GM19324 (cell line): ENCODE results near the gene ESR2.
"Not testable (repeated sequence)": the region's sequence is repeated elsewhere in the genome, so short reads cannot be mapped to it uniquely, and the experiment has no call there.

Experiments used
- ATAC-seq: cut with Tn5 transposase; IDR thresholded peaks from one replicate; pipeline ENCODE4 v1.9.1; 2021; ENCODE audit warnings: mild to moderate bottlenecking, moderate library complexity; ENCODE audit not compliant: unreplicated experiment, low FRiP score

ESR2 gene

DNA sequence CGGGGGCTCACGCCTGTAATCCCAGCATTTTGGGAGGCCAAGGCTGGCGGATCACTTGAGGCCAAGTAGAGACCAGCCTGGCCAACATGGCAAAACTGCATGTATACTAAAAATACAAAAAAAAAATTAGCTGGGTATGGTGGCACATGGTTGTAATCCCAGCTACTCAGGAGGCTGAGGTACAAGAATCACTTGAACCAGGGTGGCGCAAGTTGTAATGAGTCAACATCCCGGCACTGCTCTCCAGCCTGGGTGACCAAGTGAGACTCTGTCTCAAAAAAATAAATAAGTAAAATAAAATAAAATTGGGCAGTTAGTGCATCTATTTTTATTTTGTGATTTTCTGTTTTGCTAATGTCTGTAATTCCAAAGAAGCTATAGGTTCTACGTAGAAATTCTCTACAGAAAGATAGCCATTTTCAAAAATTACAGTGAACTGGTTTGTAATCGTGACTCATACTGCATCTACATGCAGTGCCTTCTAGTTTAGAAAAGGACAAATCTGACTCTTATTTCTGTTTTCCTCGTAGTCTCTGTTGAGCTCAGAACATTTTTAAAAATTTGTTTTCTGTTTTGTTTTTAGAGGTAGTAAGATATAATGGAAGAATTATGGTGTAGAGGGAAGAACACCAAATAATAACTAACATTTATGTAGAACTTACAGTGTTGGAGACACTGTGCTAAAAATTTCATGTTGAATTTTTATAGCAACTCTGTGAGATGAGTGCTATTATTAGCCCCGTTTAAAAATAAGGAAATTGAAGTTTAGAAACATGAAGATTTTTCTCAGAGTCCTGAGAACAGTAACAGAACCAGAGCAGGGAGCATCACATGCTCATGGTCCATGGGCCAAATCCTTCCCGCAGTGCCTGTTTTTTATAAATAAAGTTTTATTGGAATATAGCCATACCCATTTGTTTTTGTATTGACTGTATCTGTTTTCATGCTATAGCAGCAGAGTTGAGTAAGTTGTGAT is 240.2 kb downstream of the ESR2 start:
- ATAC-seq = no peak

DNA sequence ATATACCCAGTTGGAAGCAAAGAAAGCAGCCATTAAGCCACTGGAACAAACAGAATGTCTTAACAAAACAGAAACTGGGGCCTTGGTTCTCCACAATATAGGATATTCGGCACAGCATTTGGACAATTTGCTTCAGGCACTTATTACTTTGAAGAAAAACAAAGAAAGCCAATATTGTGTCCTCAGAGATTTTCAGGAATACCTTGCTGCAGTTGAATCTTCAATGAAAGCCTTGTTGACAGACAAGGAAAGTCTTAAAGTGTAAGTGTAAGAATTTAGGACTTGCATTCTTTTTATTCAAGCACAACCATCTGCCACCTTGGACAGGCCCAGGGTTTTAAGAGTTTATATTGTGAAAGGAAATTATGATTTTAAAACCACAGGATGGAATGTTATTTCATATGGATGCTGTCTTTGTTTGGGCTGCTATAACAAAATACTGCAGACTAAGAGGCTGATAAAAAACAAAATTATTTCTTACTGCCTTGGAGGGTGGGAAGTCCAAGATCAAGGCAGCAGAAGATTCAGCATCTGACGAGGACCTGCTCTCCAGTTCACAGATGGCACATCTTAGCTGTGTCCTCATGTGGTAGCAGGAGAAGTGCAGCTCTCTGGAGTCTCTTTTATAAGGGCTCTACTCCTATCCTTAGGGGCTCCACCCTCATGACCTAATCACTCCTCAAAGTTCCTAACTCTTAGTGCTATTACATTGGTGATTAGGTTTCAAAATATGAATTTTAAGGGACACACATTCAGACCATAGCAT is 244.4 kb downstream of the ESR2 start:
- ATAC-seq = no peak

DNA sequence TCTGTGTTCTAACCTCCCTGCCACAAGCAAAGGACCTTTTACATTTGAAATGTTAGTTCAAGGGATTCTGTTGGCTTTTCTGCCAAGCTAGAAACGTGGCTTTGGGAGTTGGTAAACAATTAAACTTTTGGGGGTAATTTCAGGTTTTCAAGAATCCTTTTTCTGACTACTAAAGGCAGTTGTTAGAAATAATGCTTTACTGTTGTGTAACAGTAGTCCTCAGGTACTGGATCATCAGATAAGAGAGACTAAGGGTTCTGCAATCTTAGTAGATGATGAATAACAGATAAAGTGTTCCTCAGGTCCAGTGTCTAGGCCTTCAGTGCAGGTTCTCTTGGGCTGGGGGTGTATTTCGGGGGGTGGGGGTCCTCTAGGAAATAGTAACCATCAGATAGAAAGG is 249.1 kb downstream of the ESR2 start:
- ATAC-seq = no peak

DNA sequence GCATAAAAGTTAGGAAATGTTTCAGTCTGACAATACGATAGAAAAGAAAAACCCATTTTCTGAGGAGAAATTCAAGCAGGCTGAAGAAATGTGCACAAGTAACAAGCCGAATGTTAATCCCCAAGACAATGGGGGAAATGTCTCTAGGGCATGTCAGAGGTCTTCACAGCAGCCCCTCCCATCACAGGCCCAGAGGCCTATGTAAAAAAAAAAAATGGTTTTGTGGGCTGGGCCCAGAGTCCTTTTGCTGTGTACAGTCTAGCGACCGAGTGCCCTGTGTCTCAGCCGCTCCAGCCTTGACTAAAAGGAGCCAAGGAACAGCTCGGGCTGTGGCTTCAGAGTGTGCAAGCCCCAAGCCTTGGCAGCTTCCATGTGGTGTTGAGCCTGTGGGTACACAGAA is 250.9 kb downstream of the ESR2 start:
- ATAC-seq = not testable (repeated sequence)

DNA sequence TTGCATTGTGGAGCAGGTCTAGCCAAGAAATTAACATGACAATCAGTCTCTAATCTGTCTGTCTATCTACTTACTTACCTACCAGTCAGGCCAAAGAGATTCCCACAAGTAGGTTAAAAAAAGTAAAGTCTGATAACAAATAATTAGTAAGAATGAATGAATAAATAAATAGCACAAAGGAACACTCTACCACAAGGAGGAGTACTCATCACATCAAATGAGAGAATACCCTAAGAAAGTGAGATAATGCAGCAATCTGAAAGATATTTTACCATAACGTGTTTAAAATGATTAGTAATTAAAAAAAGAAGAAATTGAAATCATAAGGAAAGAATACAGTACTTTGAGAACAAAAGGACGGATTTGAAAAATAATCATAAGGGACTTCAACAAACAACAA is 254.1 kb downstream of the ESR2 start:
- no peak for ATAC-seq

DNA sequence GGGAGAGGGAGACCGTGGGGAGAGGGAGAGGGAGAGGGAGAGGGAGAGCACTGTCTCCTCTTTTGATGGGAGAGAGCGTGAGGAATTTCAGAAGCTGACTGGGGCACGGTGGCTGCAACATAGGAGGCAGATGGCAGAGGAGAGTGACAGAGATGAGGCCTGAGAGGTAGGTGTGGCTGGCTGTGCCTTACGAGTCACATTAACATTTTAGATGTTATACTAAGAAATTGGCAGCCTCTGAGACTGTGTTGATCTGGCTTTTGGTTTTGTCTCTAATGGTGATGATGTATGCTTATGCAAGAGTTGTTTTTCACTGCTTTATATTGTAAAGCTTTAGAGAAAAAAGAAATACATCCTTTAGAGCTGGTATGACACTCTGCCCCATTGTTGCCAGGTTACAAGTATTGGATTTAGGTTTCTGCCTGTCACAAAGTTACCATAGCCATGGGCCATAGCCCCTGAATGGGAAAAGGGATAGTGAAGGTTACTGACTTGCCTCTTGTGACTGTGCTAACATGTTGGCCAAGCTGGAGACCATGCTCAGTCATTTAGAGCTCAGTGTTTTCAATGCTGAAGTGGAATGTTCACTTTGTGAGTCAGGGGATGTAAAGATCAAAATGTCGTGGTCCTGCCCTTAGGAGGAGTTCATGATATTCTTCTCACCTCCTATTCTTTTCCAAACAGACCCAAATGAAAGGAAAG is 255.2 kb downstream of the ESR2 start:
- no peak for ATAC-seq

DNA sequence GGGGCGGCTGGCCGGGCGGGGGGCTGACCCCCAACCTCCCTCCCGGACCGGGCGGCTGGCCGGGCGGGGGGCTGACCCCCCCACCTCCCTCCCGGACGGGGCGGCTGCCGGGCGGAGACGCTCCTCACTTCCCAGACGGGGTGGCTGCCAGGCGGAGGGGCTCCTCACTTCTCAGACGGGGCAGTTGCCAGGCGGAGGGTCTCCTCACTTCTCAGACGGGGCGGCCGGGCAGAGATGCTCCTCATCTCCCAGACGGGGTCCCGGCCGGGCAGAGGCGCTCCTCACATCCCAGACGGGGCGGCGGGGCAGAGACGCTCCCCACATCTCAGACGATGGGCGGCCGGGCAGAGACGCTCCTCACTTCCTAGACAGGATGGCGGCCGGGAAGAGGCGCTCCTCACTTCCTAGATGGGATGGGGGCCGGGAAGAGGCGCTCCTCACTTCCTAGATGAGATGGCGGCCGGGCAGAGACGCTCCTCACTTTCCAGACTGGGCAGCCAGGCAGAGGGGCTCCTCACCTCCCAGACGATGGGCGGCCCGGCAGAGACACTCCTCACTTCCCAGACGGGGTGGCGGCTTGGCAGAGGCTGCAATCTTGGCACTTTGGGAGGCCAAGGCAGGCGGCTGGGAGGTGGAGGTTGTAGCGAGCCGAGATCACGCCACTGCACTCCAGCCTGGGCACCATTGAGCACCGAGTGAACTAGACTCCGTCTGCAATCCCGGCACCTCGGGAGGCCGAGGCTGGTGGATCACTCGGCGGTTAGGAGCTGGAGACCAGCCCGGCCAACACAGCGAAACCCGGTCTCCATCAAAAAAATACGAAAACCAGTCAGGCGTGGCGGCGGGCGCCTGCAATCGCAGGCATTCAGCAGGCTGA is 256.1 kb downstream of the ESR2 start:
- not testable (repeated sequence) for ATAC-seq

DNA sequence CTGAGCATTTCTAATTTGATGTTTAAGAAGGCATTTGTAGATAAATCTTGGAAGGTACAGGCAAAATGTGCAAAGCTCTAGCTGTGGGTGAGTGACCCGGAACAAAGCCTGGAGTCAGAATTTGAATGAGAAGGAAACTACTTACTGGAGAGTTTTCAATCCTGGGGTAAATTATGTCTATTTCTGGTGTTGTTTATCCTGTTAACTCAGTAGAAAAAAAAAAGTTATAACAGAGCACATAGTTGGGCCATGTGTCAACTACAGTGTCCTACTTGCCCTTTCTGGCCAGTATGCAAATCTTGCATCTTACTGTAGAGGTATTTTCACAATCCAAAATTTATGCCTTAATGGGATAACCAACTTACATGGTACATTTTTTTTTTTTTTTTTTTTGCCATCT is 259.0 kb downstream of the ESR2 start:
- ATAC-seq = no peak
